ENCODE data around the gene RAPGEF5.

Gene RAPGEF5

GRCh38 chr7:22137466-22137865 lies 219.5 kb downstream of the RAPGEF5 start:
- H3K4me3 ChIP-seq (ENCODE audit: low read length): no peak overlapping the region
- H3F3A ChIP-seq (ENCODE audit: insufficient read depth, low read length): no peaks in the 10 kb centered on the region
- no peak overlapping the region for H3K4me2 ChIP-seq (ENCODE audit: low read depth, low read length)
- no peaks in the 10 kb centered on the region for H3K9me2 ChIP-seq (replicated peaks; ENCODE audit: insufficient read depth, low read length)
- no peaks in the 10 kb centered on the region for H3K36me3 ChIP-seq (replicated peaks; ENCODE audit: insufficient read depth, low read length)
- no peak overlapping the region for H3K9ac ChIP-seq (ENCODE audit: low read length)
- no peaks in the 10 kb centered on the region for H3K79me2 ChIP-seq (ENCODE audit: low read length)
- no peaks in the 10 kb centered on the region for H4K20me1 ChIP-seq (ENCODE audit: insufficient read depth, low read length)
- no peaks in the 10 kb centered on the region for H3K4me1 ChIP-seq (ENCODE audit: low read length)
- H3K9me3 ChIP-seq (replicated peaks; ENCODE audit: insufficient read depth, low read length): no peaks in the 10 kb centered on the region
- no peaks in the 10 kb centered on the region for H3K27me3 ChIP-seq (replicated peaks; ENCODE audit: insufficient read depth, low read length)
- TF ChIP-seq CTCF (IDR thresholded peaks at IDR 0.05; ENCODE audit: low read length) (no peak), EZH2 (optimal IDR thresholded peaks at IDR 0.05; ENCODE audit: low read depth, low read length) (no peak), EZH2phosphoT487 (IDR thresholded peaks at IDR 0.05; ENCODE audit: low read length) (no peak)
- no peak overlapping the region for H2AFZ ChIP-seq (ENCODE audit: low read length)
- DNase-seq: no peak
- no peak overlapping the region for H3K27ac ChIP-seq (ENCODE audit: low read length)

- no peak overlapping the region for H3K27ac ChIP-seq (ENCODE audit: low read length)
- no peaks in the 10 kb centered on the region for H3K27me3 ChIP-seq (replicated peaks; ENCODE audit: insufficient read depth, low read length)
- no peak overlapping the region for H3K9ac ChIP-seq (ENCODE audit: low read length)
- H3K9me3 ChIP-seq (replicated peaks; ENCODE audit: insufficient read depth, low read length): no peaks in the 10 kb centered on the region
- H3K4me1 ChIP-seq (ENCODE audit: low read length): no peaks in the 10 kb centered on the region
- no peak overlapping the region for H3K4me2 ChIP-seq (ENCODE audit: low read depth, low read length)
- H3F3A ChIP-seq (ENCODE audit: insufficient read depth, low read length): no peaks in the 10 kb centered on the region
- no peak overlapping the region for H3K4me3 ChIP-seq (ENCODE audit: low read length)
- TF ChIP-seq EZH2 (optimal IDR thresholded peaks at IDR 0.05; ENCODE audit: low read depth, low read length) (no peak), CTCF (IDR thresholded peaks at IDR 0.05; ENCODE audit: low read length) (no peak), EZH2phosphoT487 (IDR thresholded peaks at IDR 0.05; ENCODE audit: low read length) (no peak)
- H3K9me2 ChIP-seq (replicated peaks; ENCODE audit: insufficient read depth, low read length): no peaks in the 10 kb centered on the region
- H4K20me1 ChIP-seq (ENCODE audit: insufficient read depth, low read length): no peaks in the 10 kb centered on the region
- DNase-seq: no peak
- no peaks in the 10 kb centered on the region for H3K79me2 ChIP-seq (ENCODE audit: low read length)
- H2AFZ ChIP-seq (ENCODE audit: low read length): no peak overlapping the region
- no peaks in the 10 kb centered on the region for H3K36me3 ChIP-seq (replicated peaks; ENCODE audit: insufficient read depth, low read length)
Measured at GRCh38 chr7:22137026-22137425, 219.9 kb downstream of the RAPGEF5 start.

GRCh38 chr7:22129819-22130580 lies 227.0 kb downstream of the RAPGEF5 start:
- Histone ChIP-seq H4K20me1 (ENCODE audit: insufficient read depth, low read length) (no peaks in the 10 kb centered on the region), H3F3A (ENCODE audit: insufficient read depth, low read length) (no peaks in the 10 kb centered on the region), H3K27ac (ENCODE audit: low read length) (no peak overlapping the region), H3K9ac (ENCODE audit: low read length) (no peak overlapping the region), H2AFZ (ENCODE audit: low read length) (no peak overlapping the region), H3K4me3 (ENCODE audit: low read length) (no peak overlapping the region), H3K4me1 (ENCODE audit: low read length) (no peaks in the 10 kb centered on the region), H3K4me2 (ENCODE audit: low read depth, low read length) (no peak overlapping the region), H3K79me2 (ENCODE audit: low read length) (no peaks in the 10 kb centered on the region), H3K9me3 (replicated peaks; ENCODE audit: insufficient read depth, low read length) (no peaks in the 10 kb centered on the region), H3K36me3 (replicated peaks; ENCODE audit: insufficient read depth, low read length) (no peaks in the 10 kb centered on the region), H3K27me3 (replicated peaks; ENCODE audit: insufficient read depth, low read length) (no peaks in the 10 kb centered on the region), H3K9me2 (replicated peaks; ENCODE audit: insufficient read depth, low read length) (no peaks in the 10 kb centered on the region)
- DNase-seq: no peak
- TF ChIP-seq EZH2phosphoT487 (IDR thresholded peaks at IDR 0.05; ENCODE audit: low read length) (no peak), CTCF (IDR thresholded peaks at IDR 0.05; ENCODE audit: low read length) (no peak), EZH2 (optimal IDR thresholded peaks at IDR 0.05; ENCODE audit: low read depth, low read length) (no peak)
